Mesenchymal stem cell (in vitro differentiated cells and primary cell): ENCODE results near the gene RAB40C.

Source experiments
- DNase-seq: peaks from one replicate; pipeline ENCODE4 v3.0.0-alpha.2; 2013
- H2AFZ ChIP-seq: one replicate; pipeline ENCODE4 v1.6.1; 2013; ENCODE audit warnings: low read depth, mild to moderate bottlenecking, control low read depth, inconsistent platforms, low read length, moderate library complexity
- H2AK5ac ChIP-seq: 2 replicates; pipeline ENCODE4 v1.6.1; 2013; ENCODE audit warnings: low read length, moderate library complexity, mild to moderate bottlenecking, inconsistent platforms; ENCODE audit not compliant: severe bottlenecking
- H2BK120ac ChIP-seq: one replicate; pipeline ENCODE4 v1.6.1; 2013; ENCODE audit warnings: low read depth, mild to moderate bottlenecking, inconsistent platforms, low read length, moderate library complexity
- H2BK12ac ChIP-seq, 2 experiments: one replicate each; pipeline ENCODE4 v1.6.1; 2013; ENCODE audit warnings: inconsistent platforms in 2 of 2, low read length in 2 of 2, mild to moderate bottlenecking in 2 of 2, moderate library complexity in 2 of 2, control low read depth in 1 of 2
- H2BK15ac ChIP-seq: one replicate; pipeline ENCODE4 v1.6.1; 2013; ENCODE audit warnings: mild to moderate bottlenecking, low read depth, inconsistent platforms; ENCODE audit not compliant: poor library complexity, severe bottlenecking
- H2BK5ac ChIP-seq: 2 replicates; pipeline ENCODE4 v1.6.1; 2013; ENCODE audit warnings: low read depth, mild to moderate bottlenecking, low read length, control low read depth, inconsistent platforms; ENCODE audit not compliant: poor library complexity, severe bottlenecking
- H3K14ac ChIP-seq, 2 experiments: one replicate each; pipeline ENCODE4 v1.6.1; 2013; ENCODE audit warnings: inconsistent platforms in 2 of 2, low read length in 2 of 2, control low read depth in 1 of 2, mild to moderate bottlenecking in 1 of 2, moderate library complexity in 1 of 2
- H3K18ac ChIP-seq, 2 experiments: one replicate each; pipeline ENCODE4 v1.6.1; 2013; ENCODE audit warnings: inconsistent platforms in 2 of 2, low read length in 2 of 2, control low read depth in 1 of 2, low read depth in 1 of 2, mild to moderate bottlenecking in 1 of 2
- H3K23ac ChIP-seq, 2 experiments: one replicate each; pipeline ENCODE4 v1.6.1; 2013; ENCODE audit warnings: inconsistent platforms in 2 of 2, low read length in 2 of 2, mild to moderate bottlenecking in 2 of 2, moderate library complexity in 2 of 2, control low read depth in 1 of 2
- H3K27ac ChIP-seq: 2 replicates; pipeline ENCODE4 v1.5.1; 2013; ENCODE audit warnings: mild to moderate bottlenecking, moderate library complexity, low read length, control low read depth, inconsistent platforms; ENCODE audit not compliant: poor library complexity, severe bottlenecking
- H3K27me3 ChIP-seq, 2 experiments: 2 replicates each; pipeline versions ENCODE4 v1.6.1 to v1.7.0; 2013; ENCODE audit warnings: low read length in 2 of 2, mild to moderate bottlenecking in 2 of 2, moderate library complexity in 2 of 2, control low read depth in 1 of 2, inconsistent platforms in 1 of 2; ENCODE audit not compliant: control insufficient read depth in 1 of 2, insufficient read depth in 1 of 2
- H3K36me3 ChIP-seq, 2 experiments: 2 replicates each; pipeline versions ENCODE4 v1.6.1 to v1.7.0; 2013; ENCODE audit warnings: low read length in 2 of 2, control low read depth in 1 of 2, inconsistent platforms in 1 of 2, low read depth in 1 of 2, mild to moderate bottlenecking in 1 of 2; ENCODE audit not compliant: insufficient read depth in 2 of 2, control insufficient read depth in 1 of 2
- H3K4ac ChIP-seq, 2 experiments: one replicate each; pipeline ENCODE4 v1.6.1; 2013; ENCODE audit warnings: inconsistent platforms in 2 of 2, low read length in 2 of 2, mild to moderate bottlenecking in 2 of 2, moderate library complexity in 2 of 2, control low read depth in 1 of 2, low read depth in 1 of 2
- H3K4me1 ChIP-seq: 2 replicates; pipeline ENCODE4 v1.6.1; 2013; ENCODE audit warnings: low read depth, low read length, control low read depth; ENCODE audit not compliant: control insufficient read depth, insufficient read depth
- H3K4me2 ChIP-seq: 2 replicates; pipeline ENCODE4 v1.6.1; 2013; ENCODE audit warnings: low read length, mild to moderate bottlenecking, inconsistent platforms; ENCODE audit not compliant: poor library complexity, severe bottlenecking
- H3K4me3 ChIP-seq, 2 experiments: 2 replicates each; pipeline versions ENCODE4 v1.5.1 to v1.7.0; 2013; ENCODE audit warnings: low read length in 2 of 2, mild to moderate bottlenecking in 2 of 2, control low read depth in 1 of 2, low read depth in 1 of 2; ENCODE audit not compliant: insufficient read depth in 1 of 2
- H3K79me1 ChIP-seq: replicated peaks from 2 replicates; pipeline ENCODE4 v1.6.1; 2013; ENCODE audit warnings: mild to moderate bottlenecking, control low read depth, low read length, inconsistent platforms; ENCODE audit not compliant: poor library complexity, severe bottlenecking
- H3K9ac ChIP-seq: 2 replicates; pipeline ENCODE4 v1.7.0; 2013; ENCODE audit warnings: mild to moderate bottlenecking, low read length, moderate library complexity
- H3K9me3 ChIP-seq: 2 replicates; pipeline ENCODE4 v1.7.0; 2013; ENCODE audit warnings: mild to moderate bottlenecking, low read length; ENCODE audit not compliant: control insufficient read depth
- H4K8ac ChIP-seq: one replicate; pipeline ENCODE4 v1.6.1; 2013; ENCODE audit warnings: inconsistent platforms, mild to moderate bottlenecking, low read length, moderate library complexity
- H4K91ac ChIP-seq: one replicate; pipeline ENCODE4 v1.6.1; 2013; ENCODE audit warnings: mild to moderate bottlenecking, low read length, inconsistent platforms
- WGBS: methylation state at CpG from one replicate; pipeline ENCODE4 v1.1.7; 2013; ENCODE audit warnings: mixed read lengths; 5-methylcytosine and 5-hydroxymethylcytosine counted together

Gene RAB40C

DNA sequence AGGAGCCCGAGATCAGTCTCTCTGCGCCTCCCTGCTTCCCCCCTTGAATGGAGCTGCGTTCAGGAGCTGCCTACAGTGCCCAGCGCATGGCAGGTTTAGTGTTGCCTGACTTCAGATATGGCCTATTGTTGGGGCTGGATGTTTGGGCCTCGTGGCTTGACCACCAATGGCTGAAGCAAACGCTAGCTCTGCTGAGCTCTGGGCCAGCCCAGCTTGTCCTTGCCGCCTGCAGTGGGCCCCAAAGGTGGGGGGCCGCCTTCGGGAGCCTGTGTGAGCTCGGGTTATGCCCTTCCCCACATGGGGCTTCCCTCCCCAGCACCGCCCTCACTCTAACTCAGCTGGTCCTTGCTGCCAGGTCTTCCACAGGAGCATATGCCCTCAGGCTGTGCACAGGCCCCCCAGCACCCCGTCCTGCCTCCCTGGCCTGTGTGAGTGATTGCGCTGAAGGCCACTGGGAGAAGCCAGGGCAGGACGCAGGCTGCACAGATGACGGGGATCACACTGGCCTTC, 48.2 kb downstream of the RAB40C start:
- Histone ChIP-seq H4K8ac (no peak overlapping the region), H3K79me1 (peaks cover 27% of the 10 kb centered on the region), H3K9ac (no peak overlapping the region), H3K27ac (no peak overlapping the region), H3K4me3 (no peak overlapping the region), H3K23ac (no peak overlapping the region), H3K9me3 (no peaks in the 10 kb centered on the region), H2BK15ac (no peak overlapping the region), H2BK120ac (no peak overlapping the region), H4K91ac (no peak overlapping the region), H3K4me1 (peaks cover 54% of the 10 kb centered on the region), H3K36me3 (peaks cover 3 to 19% of the 10 kb centered on the region in 2 experiments), H3K4ac (no peak overlapping the region), H3K4me2 (no peak overlapping the region), H2BK12ac (peak overlapping the region in 1 of 2 experiments; percentile 82), H2AK5ac (no peak overlapping the region), H3K18ac (peak overlapping the region in 1 of 2 experiments; percentile 55), H2AFZ (no peak overlapping the region), H3K14ac (no peak overlapping the region), H2BK5ac (no peak overlapping the region), H3K27me3 (no peaks in the 10 kb centered on the region)
- no peak for DNase-seq
- 87% methylated on average over 15 of the region's 15 CpGs for WGBS

DNA sequence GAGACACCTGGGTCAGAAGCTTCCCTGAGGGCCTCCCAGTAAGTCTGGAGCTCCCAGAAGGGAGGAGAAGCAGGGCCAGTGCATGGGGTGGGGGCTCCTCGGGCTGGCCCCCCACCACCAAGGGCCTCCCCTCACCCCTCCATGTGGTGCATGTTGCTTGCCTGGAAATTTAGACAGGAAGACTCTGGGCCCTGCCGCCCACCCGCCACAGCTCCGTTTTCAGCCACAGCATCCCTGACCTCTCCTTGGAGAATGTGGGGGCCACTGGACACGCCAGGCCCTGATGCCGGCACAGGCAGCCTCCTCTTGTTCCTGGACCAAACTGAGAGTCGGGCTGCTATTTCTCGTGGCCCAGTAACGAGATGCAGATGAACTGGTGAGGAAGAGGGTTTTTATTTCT, 49.0 kb downstream of the RAB40C start:
- H3K9ac ChIP-seq, result no peak overlapping the region
- peaks cover 25% of the 10 kb centered on the region for H3K79me1 ChIP-seq
- H2BK12ac ChIP-seq, result no peak overlapping the region
- H3K14ac ChIP-seq, result no peak overlapping the region
- no peak overlapping the region for H3K4me2 ChIP-seq
- no peak overlapping the region for H3K27ac ChIP-seq
- H3K27me3 ChIP-seq, result no peaks in the 10 kb centered on the region
- H4K8ac ChIP-seq, result no peak overlapping the region
- H2AFZ ChIP-seq, result no peak overlapping the region
- WGBS, result 89% methylated on average over 7 of the region's 9 CpGs
- H3K9me3 ChIP-seq, result no peaks in the 10 kb centered on the region
- no peak overlapping the region for H3K23ac ChIP-seq
- no peak overlapping the region for H3K4me3 ChIP-seq
- H2BK15ac ChIP-seq, result no peak overlapping the region
- H4K91ac ChIP-seq, result no peak overlapping the region
- no peak overlapping the region for H3K18ac ChIP-seq
- no peak overlapping the region for H3K4ac ChIP-seq
- DNase-seq, result no peak
- peaks cover 53% of the 10 kb centered on the region for H3K4me1 ChIP-seq
- peaks cover 3 to 12% of the 10 kb centered on the region in 2 experiments for H3K36me3 ChIP-seq
- no peak overlapping the region for H2AK5ac ChIP-seq
- H2BK120ac ChIP-seq, result no peak overlapping the region
- no peak overlapping the region for H2BK5ac ChIP-seq

DNA sequence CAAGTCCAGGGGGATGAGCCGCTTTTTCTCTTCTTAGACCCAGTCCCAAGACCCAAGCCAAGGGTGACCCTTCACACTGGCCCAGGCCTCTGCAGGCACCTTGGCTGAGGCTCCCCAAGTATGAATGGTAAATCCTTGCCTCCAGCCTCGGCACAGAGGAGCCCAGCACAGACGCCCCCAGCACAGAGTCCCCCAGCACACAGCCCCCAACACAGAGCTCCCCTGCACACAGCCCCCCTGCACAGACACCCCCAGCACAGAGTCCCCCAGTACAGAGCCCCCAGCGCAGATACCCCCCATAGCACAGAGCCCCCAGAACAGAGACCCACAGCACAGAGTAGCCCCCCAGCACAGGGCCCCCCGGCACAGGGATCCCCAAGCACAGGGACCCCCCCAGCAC, 50.7 kb downstream of the RAB40C start:
- 100% methylated on average over 3 of the region's 5 CpGs for WGBS
- Histone ChIP-seq H3K27ac (no peak overlapping the region), H3K9ac (no peak overlapping the region), H2BK5ac (no peak overlapping the region), H2BK12ac (peak overlapping the region in 1 of 2 experiments; percentile 59), H4K91ac (no peak overlapping the region), H3K23ac (no peak overlapping the region), H3K14ac (no peak overlapping the region), H2BK120ac (peak overlapping the region; percentile 94), H3K79me1 (peaks cover 23% of the 10 kb centered on the region), H3K4me1 (peaks cover 46% of the 10 kb centered on the region), H3K27me3 (no peaks in the 10 kb centered on the region), H4K8ac (no peak overlapping the region), H2AK5ac (no peak overlapping the region), H3K9me3 (no peaks in the 10 kb centered on the region), H3K4me3 (no peak overlapping the region), H2BK15ac (no peak overlapping the region), H3K18ac (no peak overlapping the region), H2AFZ (no peak overlapping the region), H3K4me2 (no peak overlapping the region), H3K36me3 (peaks cover 0 to 7% of the 10 kb centered on the region in 2 experiments), H3K4ac (no peak overlapping the region)
- DNase-seq, result no peak

DNA sequence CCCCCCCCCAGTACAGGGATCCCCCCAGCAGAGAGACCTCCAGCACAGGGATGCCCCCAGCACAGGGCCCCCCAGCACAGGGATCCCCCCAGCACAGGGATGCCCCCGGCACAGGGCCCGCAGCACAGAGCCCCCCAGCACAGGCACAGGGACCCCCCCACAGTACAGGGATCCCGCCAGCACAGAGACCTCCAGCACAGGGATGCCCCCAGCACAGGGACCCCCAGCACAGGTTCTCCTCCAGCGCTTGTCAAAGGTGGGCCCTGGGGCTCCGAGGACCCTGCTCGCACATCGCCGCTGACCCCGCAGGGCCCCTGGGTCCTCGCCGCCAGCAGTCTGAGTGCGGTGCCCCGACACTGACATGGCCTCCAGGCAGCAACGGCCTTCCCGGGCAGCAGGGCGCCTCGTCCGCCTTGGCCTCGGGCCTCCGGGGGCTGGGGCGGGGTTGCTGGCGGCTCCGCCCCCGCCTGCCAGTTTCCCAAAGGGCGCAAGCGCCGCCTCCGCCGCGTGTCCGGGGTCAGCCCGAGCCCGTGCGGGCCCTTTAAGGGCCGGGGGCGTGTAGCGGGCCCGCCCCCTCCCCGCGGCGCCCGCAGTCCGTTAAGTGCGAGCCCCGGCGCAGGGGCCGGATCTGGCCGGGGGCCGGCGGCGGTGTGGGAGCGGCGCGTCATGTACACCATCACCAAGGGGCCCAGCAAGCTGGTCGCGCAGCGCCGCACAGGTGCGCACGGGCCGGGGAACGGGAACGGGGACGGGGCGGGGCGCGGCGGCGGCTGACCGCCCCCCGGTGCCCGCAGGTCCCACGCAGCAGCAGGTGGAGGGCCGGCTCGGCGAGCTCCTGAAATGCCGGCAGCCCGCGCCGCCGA, 51.7 kb downstream of the RAB40C start, which contains the start of gene MCRIP2:
Gene MCRIP2, plus strand, starts transcription at position 503 of the 863 bp plus-strand sequence. Its CDS starts 164 bp downstream, at position 667.
- DNase-seq, result peak; percentile 69
- Histone ChIP-seq H2BK120ac (peak within 1 kb of the TSS; percentile 94), H2AK5ac (no peak within 1 kb of the TSS), H3K4me3 (peak within 1 kb of the TSS; percentile 71 to 83), H3K4ac (peak within 1 kb of the TSS; percentile 83 to 87), H4K91ac (peak within 1 kb of the TSS; percentile 70), H2BK12ac (peak within 1 kb of the TSS; percentile 18 to 84), H2BK15ac (peak within 1 kb of the TSS; percentile 90), H3K23ac (peak within 1 kb of the TSS in 1 of 2 experiments; percentile 83), H3K27me3 (no peaks in the 10 kb centered on the region), H3K14ac (peak within 1 kb of the TSS; percentile 90 to 99), H3K36me3 (peaks cover 0 to 14% of the 10 kb centered on the region in 2 experiments), H3K9me3 (no peaks in the 10 kb centered on the region), H2AFZ (peak within 1 kb of the TSS; percentile 70), H2BK5ac (peak within 1 kb of the TSS; percentile 49), H3K9ac (peak within 1 kb of the TSS; percentile 89), H3K27ac (no peak within 1 kb of the TSS), H3K79me1 (peaks cover 27% of the 10 kb centered on the region), H4K8ac (peak within 1 kb of the TSS; percentile 99), H3K18ac (peak within 1 kb of the TSS; percentile 88 to 98), H3K4me2 (peak within 1 kb of the TSS; percentile 99), H3K4me1 (peaks cover 49% of the 10 kb centered on the region)
- 2% methylated on average over 61 of the region's 81 CpGs for WGBS
